Pancreas (tissue), 10 donors: ENCODE results near the gene ZNF341. TPM values are rescaled to one million over a fixed set of nuclear protein-coding genes. Genes with fewer than 3 reads are reported as not detected.

Experiments
- ATAC-seq, 4 donors: fragments of 200-7000 bp; cut with Tn5 transposase; one replicate each; pipeline versions ENCODE4 v1.8.0 to v1.9.1; 2020; ENCODE audit warnings: mild to moderate bottlenecking in 4 of 4, moderate library complexity in 4 of 4
- DNase-seq, 6 donors: peaks; one replicate each; pipeline ENCODE4 v3.0.0-alpha.2; 2020
- FAIRE-seq: peaks from 2 replicates; lab custom pipeline; 2012; peaks lifted over from hg19 to GRCh38; lab: Jason Lieb, UNC
- H3K27ac ChIP-seq, 4 donors: fragments of 200-600 bp; sonication (generic); 1 replicate in 3 of 4; 2 replicates in 1 of 4; pipeline versions ENCODE4 v1.5.0 to v1.8.0; 2020
- H3K27me3 ChIP-seq, 4 donors: fragments of 200-600 bp; one replicate each; pipeline ENCODE4 v1.8.0; 2021
- H3K36me3 ChIP-seq, 3 donors: fragments of 200-600 bp; sonication (generic) in 1 of 3; one replicate each; pipeline versions ENCODE4 v1.5.0 to v1.8.0; 2020 to 2021
- H3K4me1 ChIP-seq, 3 donors: fragments of 200-600 bp; one replicate each; pipeline ENCODE4 v1.8.0; 2021
- H3K4me3 ChIP-seq, 4 donors: fragments of 200-600 bp; sonication (generic) in 2 of 4; one replicate each; pipeline versions ENCODE4 v1.5.0 to v1.8.0; 2020 to 2021
- H3K9me3 ChIP-seq, 4 donors: fragments of 200-600 bp; one replicate each; pipeline ENCODE4 v1.8.0; 2021
- CTCF ChIP-seq, 4 donors: fragments of 200-600 bp; sonication (generic) in 3 of 4; IDR thresholded peaks; one replicate each; pipeline versions ENCODE4 v1.5.0 to v1.8.0; 2021; ENCODE audit warnings: antibody characterized with exemption in 4 of 4
- WGBS, 2 donors: extraction: QIAGEN DNeasy Blood & Tissue Kit; methylation state at CpG; one replicate each; pipeline ENCODE4 v1.1.7; 2013; 5-methylcytosine and 5-hydroxymethylcytosine counted together
- intact Hi-C, 3 donors: fragments of 100-400 bp; cut with DNase I; formaldehyde crosslinking; loops; one replicate each; pipeline versions ENCODE4 v1.11.1 to v1.14.2; 2022
- polyA plus RNA-seq, 2 donors: library from polyadenylated mRNA; stranded (reverse); fragments of 200-250 nt; gene quantifications; one replicate each; pipeline ENCODE4 v1.2.3, GENCODE V29; 2013
- total RNA-seq, 6 donors: library from RNA; stranded (reverse); fragmentation: NEBNext Ultra II Directional in 4 of 6; extraction: Animal tissue kit (Norgen Biotek cat#: 25700) in 4 of 6; gene quantifications; one replicate each; pipeline versions ENCODE4 v1.2.1 to v1.2.4, GENCODE V29; 2021 to 2023
- donor health status: healthy with polysubstance abuse.
- donor health status: DM: no; HTN: no; CAD: no; lungs with moderate emphysema.
- donor health status: DM: no; HTN: no; CAD: no.
- donor health status: control.
- donor health status: control.
- donor health status: Bipolar disorder and iron deficiency.
- donor health status: DM: yes; HTN: yes; CAD: no.
- donor health status: DM: no; HTN: no; CAD: no.
- donor health status: DM: no; HTN: no; CAD: no.
- donor health status: DM: yes; HTN: yes; CAD: no.

Gene ZNF341
- total and polyA plus RNA-seq, 8 donors = 1.1 to 5.7 (median 1.6) TPM

- no peaks in the 10 kb centered on the region for H3K9me3 ChIP-seq
- peak in 1 of 4 donors; percentile 1 for ATAC-seq
- H3K4me3 ChIP-seq = peak overlapping the region; percentile 72 to 95 (median 78)
- peaks cover 0 to 8% (median 5%) of the 10 kb centered on the region in 3 donors for H3K4me1 ChIP-seq
- FAIRE-seq = no peak
- TF ChIP-seq CTCF (IDR thresholded peaks at IDR 0.05) = no peak
- no peaks in the 10 kb centered on the region for H3K27me3 ChIP-seq
- 42 to 51% methylated on average over 13 of the region's 13 CpGs for WGBS, 2 donors
- DNase-seq = peak in 1 of 6 donors; percentile 21
- H3K36me3 ChIP-seq = no peaks in the 10 kb centered on the region
- H3K27ac ChIP-seq = peak overlapping the region; percentile 22 to 49 (median 42)
- intact Hi-C loops = no loop called here
Measured at GRCh38 chr20:33719277-33719988, 12.4 kb upstream of the ZNF341 start.

GRCh38 chr20:33719989-33720709 lies 11.6 kb upstream of the ZNF341 start, which contains the start of gene PXMP4:
TSS of gene PXMP4 (minus strand) at chr20:33720310. CDS start at chr20:33720207, 103 bp downstream.
- no peak for TF ChIP-seq CTCF (IDR thresholded peaks at IDR 0.05)
- H3K4me1 ChIP-seq = peaks cover 0 to 8% (median 5%) of the 10 kb centered on the region in 3 donors
- no peaks in the 10 kb centered on the region for H3K9me3 ChIP-seq
- H3K27me3 ChIP-seq = no peaks in the 10 kb centered on the region
- intact Hi-C loops = no loop called here
- ATAC-seq = peak; percentile 98 to 100 (median 99)
- no peaks in the 10 kb centered on the region for H3K36me3 ChIP-seq
- DNase-seq = peak; percentile 84 to 92 (median 90)
- peak; percentile 97 for FAIRE-seq
- peak within 1 kb of the TSS; percentile 22 to 49 (median 42) for H3K27ac ChIP-seq
- H3K4me3 ChIP-seq = peak within 1 kb of the TSS; percentile 72 to 95 (median 78)
- 3 to 4% methylated on average over 46 of the region's 46 CpGs for WGBS, 2 donors

GRCh38 chr20:33721391-33722140 lies 10.2 kb upstream of the ZNF341 start:
- H3K9me3 ChIP-seq = no peaks in the 10 kb centered on the region
- FAIRE-seq (no peak), DNase-seq (no peak), ATAC-seq (no peak)
- H3K36me3 ChIP-seq = no peaks in the 10 kb centered on the region
- H3K27ac ChIP-seq = no peak overlapping the region
- intact Hi-C loops = no loop called here
- peaks cover 0 to 8% (median 5%) of the 10 kb centered on the region in 3 donors for H3K4me1 ChIP-seq
- no peak for TF ChIP-seq CTCF (IDR thresholded peaks at IDR 0.05)
- no peaks in the 10 kb centered on the region for H3K27me3 ChIP-seq
- 87 to 91% methylated on average over 11 of the region's 11 CpGs for WGBS, 2 donors
- H3K4me3 ChIP-seq = no peak overlapping the region

- FAIRE-seq (no peak), ATAC-seq (no peak), DNase-seq (no peak)
- Histone ChIP-seq H3K9me3 (no peaks in the 10 kb centered on the region), H3K27me3 (no peaks in the 10 kb centered on the region), H3K4me1 (peaks cover 0 to under 1% (median 0%) of the 10 kb centered on the region in 3 donors), H3K4me3 (no peak overlapping the region), H3K36me3 (no peaks in the 10 kb centered on the region), H3K27ac (no peak overlapping the region)
- intact Hi-C loops = no loop called here
- TF ChIP-seq CTCF (IDR thresholded peaks at IDR 0.05) = no peak
- whole genome bisulfite sequencing, 2 donors = 76 to 77% methylated on average over 14 of the region's 14 CpGs
Measured at GRCh38 chr20:33724439-33725094, 7.2 kb upstream of the ZNF341 start.
